Smooth muscle cell of the brain vasculature (primary cell): ENCODE measurements around the gene PPIB.

Experiments used
- DNase-seq: peaks from one replicate; pipeline ENCODE4 v3.0.0-alpha.2; 2012; ENCODE audit warnings: low read depth, low spot score

PPIB gene

DNA sequence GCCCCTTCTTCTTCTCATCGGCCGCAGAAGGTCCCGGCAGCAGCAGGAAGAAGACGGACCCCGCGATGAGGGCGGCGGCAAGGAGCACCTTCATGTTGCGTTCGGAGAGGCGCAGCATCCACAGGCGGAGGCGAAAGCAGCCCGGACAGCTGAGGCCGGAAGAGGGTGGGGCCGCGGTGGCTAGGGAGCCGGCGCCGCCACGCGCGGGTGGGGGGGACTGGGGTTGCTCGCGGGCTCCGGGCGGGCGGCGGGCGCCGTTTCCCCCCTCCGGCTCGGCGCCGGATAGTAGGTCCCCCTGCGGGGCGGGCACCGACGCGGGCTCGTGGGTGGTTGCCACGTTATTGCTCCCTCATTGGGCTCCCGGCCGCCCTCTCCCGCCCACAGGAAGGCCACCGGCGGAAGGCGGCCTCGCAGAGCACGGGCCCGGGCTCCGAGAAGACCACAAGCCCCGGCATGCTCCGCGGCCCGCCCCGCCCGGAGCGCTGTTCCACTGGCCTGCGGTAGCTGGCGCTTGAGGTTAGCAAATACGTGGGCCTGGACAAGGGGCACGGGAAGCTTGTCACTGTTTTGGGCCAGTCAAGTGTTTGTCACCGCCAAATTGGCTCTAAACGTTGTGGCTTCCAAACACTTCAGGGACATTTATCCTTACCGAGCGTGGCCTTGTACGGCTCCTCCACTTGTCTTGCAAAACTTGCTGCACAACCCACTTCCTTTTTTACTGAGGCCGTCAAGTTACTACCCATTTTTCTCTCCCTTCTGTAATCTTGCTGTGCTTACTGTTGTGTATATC lies at the start of gene PPIB:
PPIB (minus strand) TSS at position 154 of the 790 bp plus-strand sequence; CDS start at position 118, 36 bp downstream.
- DNase-seq, result peak; percentile 94

DNA sequence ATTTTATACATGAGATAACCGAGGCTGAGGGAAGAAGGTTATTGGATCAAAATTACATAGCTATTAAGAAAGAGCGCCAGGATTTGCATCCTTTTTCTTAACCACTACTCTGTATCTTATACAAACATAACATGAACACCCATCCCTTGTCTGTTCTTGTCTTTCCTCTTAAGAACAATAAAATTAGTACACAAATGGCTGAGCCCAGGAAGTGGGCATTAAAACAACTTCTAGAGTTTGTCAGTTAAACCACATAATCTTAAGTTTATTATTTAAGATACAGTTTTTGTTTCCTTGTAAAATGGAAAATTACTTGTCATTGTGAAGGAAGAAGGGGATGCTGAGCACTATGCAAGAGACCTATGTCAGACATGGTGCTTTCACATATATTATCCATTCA lies 48.9 kb upstream of the PPIB start:
- no peak for DNase-seq

DNA sequence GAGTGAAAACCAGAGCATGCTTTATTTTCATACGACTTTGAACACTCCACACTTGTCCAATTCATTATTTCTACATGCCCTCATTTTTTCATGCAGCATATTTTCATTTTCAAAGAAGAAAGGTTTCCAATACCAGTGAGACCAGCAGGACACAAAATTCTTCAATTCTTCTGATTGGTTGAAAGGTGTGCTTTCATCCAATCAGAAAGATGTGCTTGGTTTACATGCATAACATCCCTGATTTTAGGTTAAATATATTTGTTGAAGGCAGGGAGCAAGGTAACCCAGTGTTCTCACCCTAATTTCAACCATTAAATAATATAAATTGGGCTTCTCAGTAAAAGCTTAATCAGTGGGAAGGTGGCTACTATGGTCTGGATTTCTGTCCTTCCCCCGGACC lies 47.5 kb upstream of the PPIB start:
- no peak for DNase-seq

DNA sequence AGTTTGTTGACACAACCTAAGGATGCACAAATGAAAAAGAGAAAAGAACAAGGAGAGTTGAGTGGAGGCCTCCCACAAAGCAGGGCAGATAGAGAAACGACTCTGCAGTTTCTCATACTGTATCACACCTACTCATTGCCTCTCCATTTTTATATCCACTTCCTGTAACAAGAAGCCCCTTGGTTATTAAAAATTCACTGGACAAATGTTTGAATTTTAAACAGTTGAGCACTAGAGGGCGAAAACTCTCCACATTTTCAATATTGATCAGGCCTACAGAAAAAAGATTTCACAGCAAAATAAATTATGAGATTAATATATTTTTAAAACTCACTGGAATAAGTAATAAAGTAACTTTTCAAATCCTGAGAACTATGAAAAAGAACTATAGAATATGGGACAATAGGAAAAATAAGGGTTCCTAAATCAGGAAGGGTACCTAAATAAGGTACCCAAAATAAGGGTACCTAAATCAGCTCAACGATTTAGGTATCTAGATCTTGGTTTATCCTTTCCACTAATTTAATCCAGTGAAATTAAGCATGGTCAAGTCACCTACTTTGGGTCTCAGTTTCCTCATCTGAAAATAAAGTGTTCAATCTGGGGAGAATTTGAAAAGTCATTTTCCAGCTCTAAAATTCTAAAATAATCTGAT lies 47.0 kb upstream of the PPIB start:
- peak; percentile 20 for DNase-seq

DNA sequence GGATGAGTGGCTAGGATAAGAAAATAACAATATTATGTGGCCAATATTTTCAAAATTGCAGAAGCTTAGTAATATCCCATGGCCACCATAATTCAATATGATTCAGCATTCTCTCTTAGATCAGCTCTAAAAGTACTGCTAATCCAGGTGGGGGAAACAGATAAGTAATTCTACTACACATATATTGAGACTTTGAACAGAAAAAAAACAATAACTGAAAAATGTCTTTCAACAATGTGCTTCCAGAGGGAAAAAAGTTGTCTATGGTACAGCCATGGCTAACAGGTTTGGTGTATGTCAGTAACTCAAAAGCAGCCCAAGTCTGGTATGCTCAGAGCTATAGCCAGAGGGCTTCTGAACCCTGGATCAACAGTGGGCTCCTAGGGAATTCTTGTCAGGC lies 42.4 kb upstream of the PPIB start:
- no peak for DNase-seq

GRCh38 chr15:64197425-64197824 lies 34.6 kb upstream of the PPIB start:
- DNase-seq, result no peak

DNA sequence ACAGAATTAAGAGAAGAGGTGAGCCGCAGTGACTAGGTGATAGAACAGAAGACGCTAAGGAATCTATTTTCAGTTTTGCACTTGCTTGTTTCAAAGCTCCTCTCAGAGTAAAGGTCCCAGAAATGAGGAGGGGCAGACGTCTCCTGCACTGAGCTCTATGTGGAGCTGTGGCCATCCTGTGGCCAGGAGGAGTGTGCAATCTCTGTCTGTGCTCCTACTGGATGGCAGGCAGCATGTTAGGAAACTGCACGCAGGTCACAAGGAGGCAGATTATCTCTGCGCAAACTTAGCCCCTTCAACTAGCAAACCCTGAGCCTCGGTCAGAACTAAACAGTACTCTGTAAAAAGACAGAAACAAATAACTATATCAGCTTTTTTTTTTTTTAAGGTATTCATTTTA lies 31.1 kb upstream of the PPIB start:
- no peak for DNase-seq

DNA sequence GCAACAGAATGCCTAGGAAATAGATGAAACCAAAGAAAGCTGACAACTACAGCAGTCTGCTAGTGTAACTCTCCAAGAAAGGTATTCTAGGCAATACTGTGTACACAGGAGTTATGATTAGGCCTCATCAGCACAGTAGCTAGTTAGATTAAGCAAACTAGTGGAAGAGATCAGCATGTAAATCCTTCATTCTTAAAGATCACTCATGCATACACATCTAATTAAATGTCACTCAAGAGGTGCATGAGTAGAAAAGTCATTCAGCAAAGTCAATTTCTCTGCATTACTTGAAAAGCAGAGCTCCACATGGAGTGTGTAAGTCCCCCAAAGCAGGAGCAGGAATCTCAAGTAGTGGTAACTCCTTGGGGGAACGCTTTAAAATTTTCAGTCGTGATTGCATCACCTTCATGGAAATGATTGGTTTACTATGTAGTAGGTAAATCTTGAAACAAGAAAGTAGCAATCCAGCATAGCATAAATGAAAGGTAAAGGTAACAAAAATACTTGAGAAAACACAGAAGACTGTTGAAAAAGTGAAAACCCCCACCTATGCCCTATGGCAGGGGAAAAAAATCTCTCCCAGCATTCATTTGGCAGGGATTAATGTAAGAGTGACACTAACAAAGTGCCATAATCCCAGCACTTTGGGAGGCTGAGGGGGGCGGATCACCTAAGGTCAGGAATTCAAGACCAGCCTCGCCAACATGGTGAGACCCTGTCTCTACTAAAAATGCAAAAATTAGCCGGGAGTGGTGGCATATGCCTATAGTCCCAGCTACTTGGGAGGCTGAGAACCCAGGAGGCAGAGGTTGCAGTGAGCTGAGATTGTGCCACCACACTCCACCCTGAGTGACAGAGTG lies 29.4 kb upstream of the PPIB start:
- DNase-seq, result no peak

GRCh38 chr15:64187396-64188191 lies 24.8 kb upstream of the PPIB start:
- no peak for DNase-seq

- DNase-seq, result no peak
Measured at GRCh38 chr15:64185146-64185911, 22.5 kb upstream of the PPIB start.

DNA sequence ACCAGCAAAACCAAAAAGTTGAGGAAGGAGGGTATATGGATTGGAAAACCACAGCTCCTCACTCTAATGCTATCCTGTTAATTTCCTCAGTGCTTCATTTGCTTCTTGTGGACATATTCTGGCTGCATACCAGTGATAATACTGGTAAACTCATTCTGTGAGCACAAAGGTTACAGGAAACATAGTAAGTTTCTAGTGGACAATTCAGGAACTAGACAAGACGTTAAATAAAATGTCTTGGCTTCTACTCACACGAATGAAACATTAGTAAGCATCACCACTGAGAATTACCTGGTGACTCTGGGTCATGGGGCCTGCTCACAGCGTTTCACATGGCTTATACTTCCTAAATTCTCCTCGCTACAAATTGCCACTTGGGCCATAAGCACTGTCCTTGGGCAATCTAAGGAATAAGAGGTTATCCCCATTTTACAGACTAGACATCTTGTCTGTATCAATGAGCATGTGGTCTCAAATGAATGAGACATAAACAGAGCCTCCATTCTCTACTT lies 20.1 kb upstream of the PPIB start:
- no peak for DNase-seq

GRCh38 chr15:64180235-64180824 lies 17.5 kb upstream of the PPIB start:
- DNase-seq, result no peak

DNA sequence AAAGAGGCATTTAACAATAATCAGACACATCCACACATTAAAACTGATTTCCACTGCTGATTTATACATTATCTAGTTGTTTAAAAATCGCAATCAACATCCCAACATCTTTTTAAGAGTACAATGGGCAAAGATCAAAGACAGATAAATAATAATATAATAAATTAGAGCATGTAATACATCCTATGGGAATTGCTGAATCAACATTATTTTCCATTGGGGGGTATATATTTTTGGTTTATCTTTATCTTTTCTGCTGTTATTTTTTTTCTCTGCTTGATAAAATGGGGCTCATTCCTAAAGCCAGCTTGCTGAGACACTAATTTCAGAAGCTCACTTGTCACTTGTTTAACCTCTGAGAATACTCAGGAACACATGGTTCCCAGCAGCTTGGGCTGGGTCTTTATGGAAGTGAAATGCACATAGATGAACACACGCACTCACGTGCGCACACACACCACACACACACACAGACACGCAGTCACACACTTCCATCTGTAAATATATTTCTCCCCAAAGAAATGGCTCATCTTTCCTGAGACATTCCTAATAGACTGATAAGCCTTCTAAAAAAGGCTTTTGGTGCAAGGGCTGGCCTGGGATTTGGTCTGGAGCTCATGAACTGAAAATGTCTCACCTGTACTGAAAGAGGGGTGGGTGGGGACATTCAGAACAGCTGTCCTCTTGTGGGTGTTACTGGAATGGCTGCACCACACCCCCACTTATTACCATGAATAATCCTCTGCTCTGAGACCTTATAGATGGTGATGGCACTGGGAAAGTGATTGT lies 3.5 kb upstream of the PPIB start:
- no peak for DNase-seq

- DNase-seq, result no peak
Measured at GRCh38 chr15:64164436-64164835, 1.6 kb upstream of the PPIB start.

GRCh38 chr15:64163659-64164362 lies 989 bp upstream of the PPIB start:
- no peak for DNase-seq

GRCh38 chr15:64162478-64162868 lies 349 bp downstream of the PPIB start:
- no peak for DNase-seq

DNA sequence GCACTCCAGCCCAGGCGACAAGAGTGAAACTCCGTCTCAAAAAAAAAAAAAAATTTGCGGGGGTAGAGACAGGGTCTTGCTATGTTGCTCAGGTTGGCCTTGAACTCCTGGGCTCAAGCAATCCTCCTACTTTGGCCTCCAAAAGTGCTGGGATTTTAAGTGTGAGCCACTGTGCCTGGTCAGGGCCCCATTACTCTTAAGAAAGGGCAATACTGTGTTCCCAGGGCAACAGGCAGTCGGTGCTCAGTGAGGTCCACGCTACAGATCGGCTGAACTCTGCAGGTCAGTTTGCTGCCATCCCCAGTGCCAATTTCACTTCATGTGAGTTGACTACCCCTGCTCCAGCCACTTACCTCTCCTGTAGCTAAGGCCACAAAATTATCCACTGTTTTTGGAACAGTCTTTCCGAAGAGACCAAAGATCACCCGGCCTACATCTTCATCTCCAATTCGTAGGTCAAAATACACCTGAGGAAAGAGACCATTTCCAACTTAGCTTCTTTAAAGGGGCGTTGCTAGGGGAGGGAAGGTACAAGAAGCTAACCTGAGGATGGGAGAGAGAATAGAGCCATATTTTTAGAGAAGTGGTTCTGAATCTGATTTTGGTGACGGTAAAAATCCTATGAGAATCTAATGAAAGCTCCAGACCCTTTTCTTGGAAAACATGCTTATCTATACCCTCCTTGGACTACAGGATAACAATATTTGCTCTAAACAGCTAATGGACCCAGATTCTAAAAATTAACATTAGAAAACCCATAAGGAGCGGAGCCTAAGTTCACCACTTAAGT lies 939 bp downstream of the PPIB start:
- DNase-seq, result no peak
